GM06990 (cell line): ENCODE data around the gene TCHHL1.

Source experiments
- DNase-seq: peaks from one replicate; pipeline ENCODE4 v3.0.0-alpha.2; 2011; ENCODE audit not compliant: insufficient read length; ENCODE audit errors: extremely low read depth
- H3K27me3 ChIP-seq: replicated peaks from 2 replicates; pipeline ENCODE4 v1.6.0; 2011; ENCODE audit warnings: low read length; ENCODE audit not compliant: control insufficient read depth, insufficient read depth
- H3K36me3 ChIP-seq: 2 replicates; pipeline ENCODE4 v1.5.1; 2011; ENCODE audit warnings: low read length; ENCODE audit not compliant: control insufficient read depth, insufficient read depth
- H3K4me3 ChIP-seq: replicated peaks from 2 replicates; pipeline ENCODE4 v1.5.1; 2011; ENCODE audit warnings: low read depth, mild to moderate bottlenecking, control low read depth, low read length
- CTCF ChIP-seq: IDR thresholded peaks from 2 replicates; pipeline ENCODE4 v1.5.1; 2011; ENCODE audit warnings: low read length, control low read depth, mild to moderate bottlenecking, inconsistent platforms; ENCODE audit not compliant: insufficient read depth, poor library complexity, severe bottlenecking

Gene TCHHL1

GRCh38 chr1:152089014-152089674, at the start of gene TCHHL1:
TSS of gene TCHHL1 (minus strand) at chr1:152089064. CDS start at chr1:152088143, 921 bp downstream.
- no peaks in the 10 kb centered on the region for H3K36me3 ChIP-seq
- no peaks in the 10 kb centered on the region; the same call in 1 of the 2 replicates for H3K27me3 ChIP-seq
- no peak for DNase-seq
- TF ChIP-seq CTCF, result no peak
- H3K4me3 ChIP-seq, result no peak within 1 kb of the TSS

GRCh38 chr1:152137215-152137614, 48.4 kb upstream of the TCHHL1 start:
- Histone ChIP-seq H3K36me3 (no peaks in the 10 kb centered on the region), H3K4me3 (no peak overlapping the region), H3K27me3 (no peaks in the 10 kb centered on the region; the same call in 1 of the 2 replicates)
- no peak for TF ChIP-seq CTCF
- DNase-seq, result no peak

GRCh38 chr1:152130186-152130585, 41.3 kb upstream of the TCHHL1 start:
- no peak for TF ChIP-seq CTCF
- no peak for DNase-seq
- Histone ChIP-seq H3K4me3 (no peak overlapping the region), H3K36me3 (no peaks in the 10 kb centered on the region), H3K27me3 (peaks cover 1% of the 10 kb centered on the region; the same call in 1 of the 2 replicates)

- no peak for TF ChIP-seq CTCF
- no peaks in the 10 kb centered on the region for H3K36me3 ChIP-seq
- DNase-seq, result no peak
- peaks cover 4% of the 10 kb centered on the region for H3K27me3 ChIP-seq
- no peak overlapping the region for H3K4me3 ChIP-seq
Measured at GRCh38 chr1:152127673-152128072, 38.8 kb upstream of the TCHHL1 start.

GRCh38 chr1:152125834-152126443, 37.1 kb upstream of the TCHHL1 start:
- peaks cover 3% of the 10 kb centered on the region for H3K27me3 ChIP-seq
- TF ChIP-seq CTCF, result no peak
- no peak overlapping the region for H3K4me3 ChIP-seq
- DNase-seq, result no peak
- H3K36me3 ChIP-seq, result no peaks in the 10 kb centered on the region
